Colonic mucosa (tissue), 4 donors: ENCODE results near the gene B4GALT2. TPM values are rescaled to one million over a fixed set of nuclear protein-coding genes. Genes with fewer than 3 reads are reported as not detected.

Source experiments
- DNase-seq: peaks from one replicate; pipeline ENCODE4 v3.0.0-alpha.2; 2020
- H3K27ac ChIP-seq: fragments of 200-600 bp; one replicate; pipeline ENCODE4 v1.8.0; 2021
- H3K27me3 ChIP-seq: fragments of 200-600 bp; one replicate; pipeline ENCODE4 v1.8.0; 2021
- H3K36me3 ChIP-seq: fragments of 200-600 bp; one replicate; pipeline ENCODE4 v1.8.0; 2021
- H3K4me1 ChIP-seq: fragments of 200-600 bp; one replicate; pipeline ENCODE4 v1.8.0; 2021; ENCODE audit warnings: mild to moderate bottlenecking
- H3K4me3 ChIP-seq: fragments of 200-600 bp; one replicate; pipeline ENCODE4 v1.8.0; 2021
- H3K9ac ChIP-seq, 2 donors: one replicate each; pipeline ENCODE4 v1.7.0; 2013; ENCODE audit warnings: control low read depth in 2 of 2, low read depth in 2 of 2, low read length in 2 of 2
- H3K9me3 ChIP-seq: fragments of 200-600 bp; one replicate; pipeline ENCODE4 v1.8.0; 2021
- intact Hi-C: fragments of 100-400 bp; cut with DNase I; formaldehyde crosslinking; loops from one replicate; pipeline ENCODE4 v1.14.1; 2022
- total RNA-seq, 2 donors: library from RNA; stranded (reverse); fragmentation: NEBNext Ultra II Directional in 1 of 2; extraction: Animal tissue kit (Norgen Biotek cat#: 25700) in 1 of 2; gene quantifications; one replicate each; pipeline ENCODE4 v1.2.1, GENCODE V29; 2021
- TF ChIP-seq, protein P1 (sequence below): fragments of 200-600 bp; IDR thresholded peaks from one replicate; pipeline ENCODE4 v1.8.0; 2022; ENCODE audit warnings: antibody characterized with exemption, mild to moderate bottlenecking
- donor health status: healthy.
- donor health status: DM: no; HTN: no; CAD: no.
- donor health status: DM: no; HTN: no; CAD: no.

B4GALT2 gene
- total RNA-seq, 2 donors from 2014 or later, result 26.6 to 38.5 TPM

DNA sequence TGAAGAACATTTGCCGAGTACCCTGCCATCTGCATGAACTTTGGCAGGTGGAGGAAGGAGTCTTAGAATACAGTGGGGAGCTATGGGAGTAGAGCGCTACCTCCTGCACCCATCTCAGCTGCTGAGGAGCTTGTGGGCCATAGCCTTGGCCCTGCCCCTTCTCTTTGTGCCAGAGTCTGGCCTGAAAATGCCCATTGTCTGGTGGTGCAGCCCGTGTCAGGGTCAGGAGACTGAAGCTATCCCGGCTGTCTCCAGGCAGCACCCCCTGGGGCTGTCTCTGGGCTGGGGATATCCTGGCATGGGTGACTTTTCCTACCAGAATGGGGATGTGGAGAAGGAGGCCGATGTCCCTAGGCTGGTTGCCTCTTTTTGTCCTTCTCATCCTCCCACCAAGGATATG lies 25.0 kb upstream of the B4GALT2 start:
- Histone ChIP-seq H3K9ac (no peak overlapping the region), H3K36me3 (no peaks in the 10 kb centered on the region), H3K27ac (no peak overlapping the region), H3K9me3 (no peaks in the 10 kb centered on the region), H3K4me1 (no peaks in the 10 kb centered on the region), H3K4me3 (no peak overlapping the region), H3K27me3 (no peaks in the 10 kb centered on the region)
- DNase-seq, result no peak
- intact Hi-C loops, result no loop called here
- TF ChIP-seq, protein P1, sequence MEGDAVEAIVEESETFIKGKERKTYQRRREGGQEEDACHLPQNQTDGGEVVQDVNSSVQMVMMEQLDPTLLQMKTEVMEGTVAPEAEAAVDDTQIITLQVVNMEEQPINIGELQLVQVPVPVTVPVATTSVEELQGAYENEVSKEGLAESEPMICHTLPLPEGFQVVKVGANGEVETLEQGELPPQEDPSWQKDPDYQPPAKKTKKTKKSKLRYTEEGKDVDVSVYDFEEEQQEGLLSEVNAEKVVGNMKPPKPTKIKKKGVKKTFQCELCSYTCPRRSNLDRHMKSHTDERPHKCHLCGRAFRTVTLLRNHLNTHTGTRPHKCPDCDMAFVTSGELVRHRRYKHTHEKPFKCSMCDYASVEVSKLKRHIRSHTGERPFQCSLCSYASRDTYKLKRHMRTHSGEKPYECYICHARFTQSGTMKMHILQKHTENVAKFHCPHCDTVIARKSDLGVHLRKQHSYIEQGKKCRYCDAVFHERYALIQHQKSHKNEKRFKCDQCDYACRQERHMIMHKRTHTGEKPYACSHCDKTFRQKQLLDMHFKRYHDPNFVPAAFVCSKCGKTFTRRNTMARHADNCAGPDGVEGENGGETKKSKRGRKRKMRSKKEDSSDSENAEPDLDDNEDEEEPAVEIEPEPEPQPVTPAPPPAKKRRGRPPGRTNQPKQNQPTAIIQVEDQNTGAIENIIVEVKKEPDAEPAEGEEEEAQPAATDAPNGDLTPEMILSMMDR, result no peak

DNA sequence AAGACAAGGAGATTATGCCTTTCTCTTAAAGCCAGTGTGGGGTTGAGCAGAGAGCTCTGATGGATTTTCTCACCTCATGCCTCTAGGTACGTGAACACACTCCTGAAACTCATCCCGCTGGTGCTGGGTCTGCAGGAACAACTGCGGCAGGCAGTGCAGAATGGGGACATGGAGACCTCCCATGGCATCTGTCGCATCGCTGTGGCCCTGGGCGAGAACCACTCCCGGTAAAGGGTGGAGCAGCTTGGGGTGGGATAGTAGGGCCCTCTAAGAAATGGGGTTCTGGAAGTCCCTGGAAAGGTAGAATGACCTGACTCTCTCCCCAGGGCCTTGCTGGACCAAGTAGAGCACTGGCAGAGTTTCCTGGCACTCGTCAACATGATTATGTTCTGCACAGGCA lies 22.8 kb upstream of the B4GALT2 start:
- no peaks in the 10 kb centered on the region for H3K36me3 ChIP-seq
- no peaks in the 10 kb centered on the region for H3K4me1 ChIP-seq
- no peak for DNase-seq
- no peaks in the 10 kb centered on the region for H3K27me3 ChIP-seq
- TF ChIP-seq, protein P1, result no peak
- H3K27ac ChIP-seq, result no peak overlapping the region
- intact Hi-C loops, result no loop called here
- H3K4me3 ChIP-seq, result no peak overlapping the region
- H3K9ac ChIP-seq, result no peak overlapping the region
- no peaks in the 10 kb centered on the region for H3K9me3 ChIP-seq

DNA sequence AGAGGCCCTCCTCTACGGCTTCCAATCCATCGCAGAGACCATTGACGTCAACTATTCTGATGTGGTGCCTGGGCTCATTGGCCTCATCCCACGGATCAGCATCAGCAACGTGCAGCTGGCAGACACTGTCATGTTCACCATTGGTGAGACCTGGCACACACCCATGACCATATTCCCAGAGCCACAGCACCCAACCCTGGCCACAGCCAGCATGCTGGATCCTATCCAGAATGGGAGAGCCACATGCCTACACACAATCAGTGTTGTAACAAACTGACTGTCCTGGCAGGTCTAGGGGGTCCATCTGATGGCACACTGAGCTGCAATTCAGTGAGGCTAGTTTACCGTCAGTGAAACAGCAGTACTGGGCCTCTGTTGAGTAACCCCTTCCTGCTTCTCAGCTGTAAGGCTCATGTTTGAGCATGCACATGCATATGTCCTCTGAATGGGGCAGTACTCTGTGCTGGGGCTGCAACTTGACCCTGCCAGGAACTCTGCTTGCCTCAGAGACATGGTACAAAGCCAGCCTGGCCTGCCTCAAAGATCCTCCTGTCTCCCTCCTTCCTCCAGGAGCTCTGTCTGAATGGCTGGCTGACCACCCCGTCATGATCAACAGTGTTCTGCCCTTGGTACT lies 21.5 kb upstream of the B4GALT2 start:
- DNase-seq, result no peak
- Histone ChIP-seq H3K9me3 (no peaks in the 10 kb centered on the region), H3K36me3 (no peaks in the 10 kb centered on the region), H3K27ac (no peak overlapping the region), H3K4me1 (no peaks in the 10 kb centered on the region), H3K9ac (no peak overlapping the region), H3K27me3 (no peaks in the 10 kb centered on the region), H3K4me3 (no peak overlapping the region)
- TF ChIP-seq, protein P1, result no peak
- intact Hi-C loops, result no loop called here

DNA sequence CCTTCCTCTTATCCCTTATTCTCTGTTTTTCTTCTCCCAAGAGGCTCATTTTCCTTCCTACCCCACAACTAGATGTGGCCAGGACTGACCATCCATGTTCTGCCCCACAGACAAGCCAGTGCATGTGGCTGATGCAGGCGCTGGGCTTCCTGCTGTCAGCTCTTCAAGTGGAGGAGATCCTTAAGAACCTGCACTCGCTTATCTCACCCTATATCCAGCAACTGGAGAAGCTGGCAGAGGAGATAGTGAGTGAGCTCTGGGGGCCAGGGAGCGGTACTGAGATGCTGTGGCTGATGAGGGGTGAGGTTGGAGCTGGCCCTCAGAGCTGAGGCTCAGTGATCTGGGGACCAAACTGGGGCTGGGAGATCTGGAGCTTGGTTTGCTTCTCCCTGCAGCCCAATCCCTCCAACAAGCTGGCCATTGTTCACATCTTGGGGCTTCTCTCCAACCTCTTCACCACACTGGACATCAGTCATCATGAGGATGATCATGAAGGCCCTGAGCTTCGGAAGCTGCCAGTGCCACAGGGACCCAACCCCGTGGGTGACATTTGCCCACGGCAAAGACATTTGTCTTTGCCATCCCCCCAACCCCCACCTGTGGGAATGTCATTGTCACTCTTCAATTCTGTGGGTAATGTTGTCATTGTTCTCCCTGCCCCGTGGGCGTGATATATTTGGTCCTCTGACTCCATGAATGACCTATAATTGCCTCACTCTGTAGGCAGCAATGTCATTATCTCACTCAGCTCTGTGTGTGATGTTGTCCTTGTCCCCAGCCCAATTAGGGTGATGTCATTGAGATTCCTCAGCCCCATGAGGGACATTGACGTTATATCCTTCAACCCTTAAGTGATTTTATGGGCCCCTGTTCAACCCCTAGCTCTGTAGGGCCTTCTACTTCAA lies 20.4 kb upstream of the B4GALT2 start:
- intact Hi-C loops, result no loop called here
- Histone ChIP-seq H3K36me3 (no peaks in the 10 kb centered on the region), H3K9ac (no peak overlapping the region), H3K9me3 (no peaks in the 10 kb centered on the region), H3K4me3 (no peak overlapping the region), H3K27me3 (no peaks in the 10 kb centered on the region), H3K4me1 (no peaks in the 10 kb centered on the region), H3K27ac (no peak overlapping the region)
- TF ChIP-seq, protein P1, result no peak
- no peak for DNase-seq

DNA sequence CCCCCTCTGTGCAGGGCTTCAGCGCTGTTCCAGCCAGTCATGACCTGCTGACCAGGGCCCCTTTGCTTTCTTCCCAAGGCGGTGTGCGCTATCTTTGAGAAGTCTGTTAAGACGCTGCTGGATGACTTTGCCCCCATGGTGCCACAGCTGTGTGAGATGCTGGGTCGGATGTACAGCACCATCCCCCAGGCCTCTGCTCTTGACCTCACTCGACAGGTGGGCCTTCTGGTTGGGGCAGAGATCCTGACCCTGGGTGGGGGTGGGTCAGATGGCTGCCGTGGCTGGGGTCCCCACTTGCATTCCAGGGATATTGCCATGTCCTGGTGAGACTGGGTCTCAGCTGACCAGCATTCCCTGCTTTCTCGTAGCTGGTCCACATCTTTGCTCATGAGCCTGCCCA lies 18.2 kb upstream of the B4GALT2 start:
- TF ChIP-seq, protein P1, result no peak
- DNase-seq, result no peak
- H3K36me3 ChIP-seq, result no peaks in the 10 kb centered on the region
- H3K9ac ChIP-seq, result no peak overlapping the region
- no peak overlapping the region for H3K27ac ChIP-seq
- H3K4me3 ChIP-seq, result no peak overlapping the region
- no peaks in the 10 kb centered on the region for H3K9me3 ChIP-seq
- H3K27me3 ChIP-seq, result no peaks in the 10 kb centered on the region
- no peaks in the 10 kb centered on the region for H3K4me1 ChIP-seq
- intact Hi-C loops, result no loop called here
